NOMO-1 treated with DMSO at 0.1 percent for 48 hours (cell line): ENCODE results near the gene PRAMEF11.
"Not testable (repeated sequence)": the region's sequence is repeated elsewhere in the genome, so short reads cannot be mapped to it uniquely, and the experiment has no call there.

Experiments
- DNase-seq: peaks from one replicate; lab custom pipeline; 2025; ENCODE audit not compliant: unreplicated experiment; lab: John Stamatoyannopoulos, UW

PRAMEF11 gene

GRCh38 chr1:12831310-12831709 is at the start of gene PRAMEF11:
TSS of gene PRAMEF11 (minus strand) at chr1:12831410. CDS start at chr1:12828789, 2,621 bp downstream.
- not testable (repeated sequence) for DNase-seq

GRCh38 chr1:12878453-12878852 is 47.2 kb upstream of the PRAMEF11 start:
- not testable (repeated sequence) for DNase-seq

GRCh38 chr1:12863131-12863880 is 32.1 kb upstream of the PRAMEF11 start:
- not testable (repeated sequence) for DNase-seq

DNA sequence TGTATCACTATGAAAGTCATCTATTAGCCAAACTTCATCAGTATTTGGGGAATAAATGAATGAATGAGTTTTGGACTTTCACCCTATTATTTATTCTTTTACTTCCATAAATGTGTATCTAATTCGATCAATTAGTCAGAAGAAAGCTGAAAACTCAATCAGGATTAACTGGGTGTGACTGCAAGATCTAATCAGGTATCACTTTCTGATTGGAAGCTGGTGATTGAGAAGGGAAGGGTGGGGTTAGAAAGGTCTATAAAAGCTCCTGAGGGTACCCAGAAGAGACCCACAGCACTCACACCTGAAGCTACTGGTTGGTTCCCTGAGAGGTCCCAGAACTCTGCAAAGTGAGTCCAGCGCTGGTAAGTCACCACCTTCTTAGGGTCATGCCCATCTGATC is 25.6 kb upstream of the PRAMEF11 start, which contains the start of gene PRAMEF2:
Gene PRAMEF2 (plus strand): TSS at position 301 of the 400 bp plus-strand sequence. CDS start 1,924 bp downstream, outside the sequence.
- not testable (repeated sequence) for DNase-seq

- DNase-seq: no peak
Measured at GRCh38 chr1:12851779-12852178, 20.6 kb upstream of the PRAMEF11 start.

GRCh38 chr1:12848620-12849019 is 17.4 kb upstream of the PRAMEF11 start, which contains the start of gene HNRNPCL1:
TSS of gene HNRNPCL1 (minus strand) at chr1:12848720. CDS start at chr1:12848289, 431 bp downstream.
- not testable (repeated sequence) for DNase-seq

DNA sequence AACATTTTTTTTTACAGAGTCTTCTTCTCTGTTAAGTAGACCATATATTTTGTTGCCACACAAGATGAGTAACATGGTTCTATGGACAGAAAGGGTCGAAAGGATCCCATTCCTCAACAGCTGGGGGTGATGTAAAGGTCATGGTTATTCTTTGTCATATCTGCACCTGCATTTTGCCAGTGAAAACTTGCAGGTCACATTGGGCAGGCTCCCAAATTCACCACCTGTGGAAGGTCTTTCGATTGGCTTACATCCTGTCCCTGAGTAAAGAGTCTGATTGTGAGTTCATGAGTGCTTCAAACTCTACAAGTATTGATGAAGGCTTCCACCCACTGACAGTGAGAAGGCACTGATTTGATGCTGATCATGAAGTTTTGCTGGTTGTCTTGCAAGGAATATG is 2.0 kb upstream of the PRAMEF11 start:
- DNase-seq: not testable (repeated sequence)

GRCh38 chr1:12819061-12819460 is 12.1 kb downstream of the PRAMEF11 start:
- not testable (repeated sequence) for DNase-seq

DNA sequence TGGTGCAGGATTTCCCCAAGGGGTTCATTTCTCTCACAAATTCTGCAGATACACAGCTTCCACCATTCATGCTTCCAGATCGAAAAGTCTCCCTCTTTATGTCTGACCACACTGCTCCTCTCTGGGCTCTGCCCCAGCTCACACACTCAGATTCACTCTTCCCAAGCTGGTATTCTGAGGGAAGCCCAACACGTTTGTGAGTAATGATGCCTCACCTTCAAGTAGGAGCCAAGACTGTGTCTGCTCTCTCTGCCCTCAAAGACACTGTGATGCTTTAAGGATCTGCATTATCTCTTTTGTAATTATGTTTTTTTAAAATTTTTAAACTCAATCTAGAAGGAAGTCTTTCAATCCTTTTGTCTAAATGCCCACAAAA is 19.8 kb downstream of the PRAMEF11 start:
- no peak for DNase-seq

- no peak for DNase-seq
Measured at GRCh38 chr1:12810691-12811408, 20.4 kb downstream of the PRAMEF11 start.

- no peak for DNase-seq
Measured at GRCh38 chr1:12809933-12810332, 21.3 kb downstream of the PRAMEF11 start.

GRCh38 chr1:12799730-12800129 is 31.5 kb downstream of the PRAMEF11 start:
- peak; percentile 27 for DNase-seq

- DNase-seq: no peak
Measured at GRCh38 chr1:12798911-12799310, 32.3 kb downstream of the PRAMEF11 start.

GRCh38 chr1:12791097-12791496 is 40.1 kb downstream of the PRAMEF11 start, which contains the start of gene PRAMEF1:
TSS of gene PRAMEF1 (plus strand) at chr1:12791397. CDS start at chr1:12793228, 1,831 bp downstream.
- not testable (repeated sequence) for DNase-seq

GRCh38 chr1:12784729-12785128 is 46.5 kb downstream of the PRAMEF11 start:
- not testable (repeated sequence) for DNase-seq

DNA sequence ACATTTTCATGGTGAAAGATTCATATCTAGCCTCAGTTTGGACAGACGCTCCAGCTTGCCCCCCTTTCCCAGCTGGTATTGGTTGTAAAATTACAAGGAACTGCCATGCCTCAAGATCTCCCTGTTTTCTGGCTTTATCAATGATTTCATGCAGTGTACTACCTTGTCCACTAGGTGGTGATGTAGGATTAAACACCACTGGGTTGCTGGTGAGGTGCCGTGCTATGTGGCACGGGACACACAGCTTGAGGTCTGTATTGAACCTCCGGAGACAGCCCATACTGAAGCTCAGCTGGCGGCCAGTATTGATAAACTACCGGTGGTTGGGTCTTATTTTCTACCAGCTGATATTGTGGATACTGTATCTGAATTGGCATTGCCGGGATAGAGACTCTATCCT is 47.4 kb downstream of the PRAMEF11 start:
- not testable (repeated sequence) for DNase-seq

GRCh38 chr1:12781488-12781887 is 49.7 kb downstream of the PRAMEF11 start:
- DNase-seq: not testable (repeated sequence)

DNA sequence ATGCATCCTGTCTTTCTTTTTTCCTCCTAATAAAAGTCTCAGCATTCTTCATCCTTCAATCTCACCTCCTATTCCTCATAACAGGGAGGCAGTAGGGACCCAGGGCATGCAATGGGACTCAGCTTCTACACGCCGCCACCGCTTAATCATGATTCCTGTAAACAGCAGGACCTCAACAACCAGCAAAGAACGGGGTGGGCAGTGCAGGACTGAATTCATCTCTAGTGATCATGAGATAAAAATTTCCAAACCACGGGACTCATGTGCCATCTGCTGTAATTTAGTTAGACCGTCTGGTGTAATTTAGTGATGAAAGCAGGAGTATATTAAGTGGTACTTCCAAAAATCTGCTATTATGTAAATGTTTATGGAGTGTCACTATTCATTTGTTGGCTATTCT is 52.3 kb downstream of the PRAMEF11 start:
- DNase-seq: no peak

DNA sequence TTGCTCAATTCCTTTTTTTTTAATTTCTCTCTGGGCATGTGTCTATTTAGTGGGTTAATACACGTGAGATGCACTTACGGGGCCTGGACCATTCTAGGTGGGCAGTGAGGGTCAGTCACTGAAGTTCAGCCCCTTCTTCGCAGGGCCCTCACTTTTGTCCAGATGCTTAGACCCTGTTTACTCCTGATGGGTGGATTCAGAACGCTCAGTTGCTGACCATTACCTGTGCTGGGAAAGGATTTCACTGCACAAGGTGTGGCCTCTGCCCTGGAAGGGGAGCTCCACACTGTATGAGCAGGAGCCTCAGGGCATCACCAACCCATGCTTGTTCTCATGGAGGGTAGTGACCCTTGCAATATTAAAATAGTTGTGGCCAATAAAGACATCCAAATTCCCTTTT is 53.1 kb downstream of the PRAMEF11 start:
- DNase-seq: no peak

DNA sequence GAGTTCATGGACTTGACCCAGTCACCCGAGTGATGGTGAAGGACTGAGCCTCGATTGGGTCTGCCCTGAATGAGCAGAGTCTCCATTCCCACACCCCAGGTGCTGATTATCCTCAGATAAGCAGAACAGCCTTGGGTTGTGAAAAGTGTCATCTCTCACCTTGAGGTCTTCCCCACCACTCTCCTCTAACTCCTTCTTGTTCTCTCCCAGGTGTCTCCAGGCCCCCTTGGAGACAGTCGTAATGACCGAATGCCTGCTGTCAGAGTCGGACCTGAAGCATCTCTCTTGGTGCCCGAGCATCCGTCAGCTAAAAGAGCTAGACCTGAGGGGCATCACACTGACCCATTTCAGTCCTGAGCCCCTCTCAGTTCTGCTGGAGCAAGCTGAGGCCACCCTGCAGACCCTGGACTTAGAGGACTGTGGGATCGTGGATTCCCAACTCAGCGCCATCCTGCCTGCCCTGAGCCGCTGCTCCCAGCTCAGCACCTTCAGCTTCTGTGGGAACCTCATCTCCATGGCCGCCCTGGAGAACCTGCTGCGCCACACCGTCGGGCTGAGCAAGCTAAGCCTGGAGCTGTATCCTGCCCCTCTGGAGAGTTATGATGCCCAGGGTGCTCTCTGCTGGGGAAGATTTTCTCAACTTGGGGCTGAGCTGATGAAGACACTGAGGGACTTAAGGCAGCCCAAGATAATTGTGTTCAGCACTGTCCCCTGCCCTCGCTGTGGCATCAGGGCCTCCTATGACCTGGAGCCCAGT is 54.2 kb downstream of the PRAMEF11 start:
- DNase-seq: no peak

DNA sequence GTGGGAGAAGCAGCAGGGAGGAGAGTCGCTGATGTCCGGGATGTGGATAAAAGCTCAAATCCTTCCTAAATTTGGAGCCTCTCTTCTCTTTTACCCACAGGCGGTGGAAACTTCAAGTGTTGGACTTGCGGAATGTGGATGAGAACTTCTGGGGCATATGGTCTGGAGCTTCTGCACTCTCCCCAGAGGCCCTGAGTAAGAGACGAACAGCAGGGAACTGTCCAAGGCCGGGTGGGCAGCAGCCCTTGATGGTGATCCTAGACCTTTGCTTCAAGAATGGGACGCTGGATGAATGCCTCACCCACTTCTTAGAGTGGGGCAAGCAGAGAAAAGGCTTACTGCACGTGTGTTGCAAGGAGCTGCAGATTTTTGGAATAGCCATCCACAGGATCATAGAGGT is 55.8 kb downstream of the PRAMEF11 start:
- no peak for DNase-seq
